Lung (tissue), 12 donors: ENCODE measurements around the gene TMEM14B. TPM values are rescaled to one million over a fixed set of nuclear protein-coding genes. Genes with fewer than 3 reads are reported as not detected.

Experiments used
- ATAC-seq: fragments of 200-7000 bp; cut with Tn5 transposase; one replicate; pipeline ENCODE4 v1.9.1; 2020; ENCODE audit warnings: moderate number of reproducible peaks; ENCODE audit not compliant: insufficient read depth, low FRiP score
- DNase-seq, 3 donors: peaks; one replicate each; pipeline ENCODE4 v3.0.0-alpha.2; 2013 to 2017
- H3K27ac ChIP-seq, 2 donors: one replicate each; pipeline ENCODE4 v1.5.1; 2013; ENCODE audit warnings: mild to moderate bottlenecking in 2 of 2, moderate library complexity in 2 of 2, control low read depth in 1 of 2, inconsistent platforms in 1 of 2, low read depth in 1 of 2, low read length in 1 of 2
- H3K27me3 ChIP-seq, 3 donors: one replicate each; pipeline ENCODE4 v1.5.1; 2013; ENCODE audit warnings: low read length in 2 of 3; ENCODE audit not compliant: control insufficient read depth in 3 of 3, insufficient read depth in 3 of 3
- H3K36me3 ChIP-seq, 4 donors: one replicate each; pipeline ENCODE4 v1.5.1; 2013; ENCODE audit warnings: low read length in 4 of 4, mild to moderate bottlenecking in 1 of 4, moderate library complexity in 1 of 4; ENCODE audit not compliant: control insufficient read depth in 4 of 4, insufficient read depth in 4 of 4
- H3K4me1 ChIP-seq, 5 donors: one replicate each; pipeline ENCODE4 v1.5.1; 2013; ENCODE audit warnings: low read length in 5 of 5, mild to moderate bottlenecking in 2 of 5, moderate library complexity in 1 of 5; ENCODE audit not compliant: control insufficient read depth in 5 of 5, insufficient read depth in 5 of 5
- H3K4me3 ChIP-seq: one replicate; pipeline ENCODE4 v1.5.1; 2013; ENCODE audit warnings: mild to moderate bottlenecking, control low read depth, moderate library complexity
- H3K9ac ChIP-seq, 2 donors: one replicate each; pipeline ENCODE4 v1.5.1; 2013; ENCODE audit warnings: low read length in 2 of 2, control low read depth in 1 of 2; ENCODE audit not compliant: insufficient read depth in 1 of 2
- H3K9me3 ChIP-seq, 4 donors: one replicate each; pipeline ENCODE4 v1.5.1; 2013; ENCODE audit warnings: low read length in 3 of 4, mild to moderate bottlenecking in 1 of 4, moderate library complexity in 1 of 4; ENCODE audit not compliant: control insufficient read depth in 4 of 4, insufficient read depth in 3 of 4
- CTCF ChIP-seq: IDR thresholded peaks from 2 replicates; pipeline ENCODE4 v1.5.1; 2012; ENCODE audit warnings: mild to moderate bottlenecking; ENCODE audit errors: control extremely low read depth, extremely low read depth
- WGBS, 2 donors: extraction: QIAGEN DNeasy Blood & Tissue Kit; methylation state at CpG; one replicate each; pipeline ENCODE4 v1.1.7; 2013; 5-methylcytosine and 5-hydroxymethylcytosine counted together
- polyA plus RNA-seq, 2 donors: library from polyadenylated mRNA; stranded (reverse); fragments of 200-250 nt; gene quantifications; one replicate each; pipeline ENCODE4 v1.2.1, GENCODE V29; 2013
- total RNA-seq, 2 donors: library from RNA; depleted of rRNA in 1 of 2; stranded (reverse); fragments of >200 nt in 1 of 2; gene quantifications; one replicate each; pipeline ENCODE4 v1.2.1, GENCODE V29; 2014 to 2021
- donor health status: control.
- donor health status: control.
- donor health status: Bipolar disorder and iron deficiency.
- donor health status: healthy.
- donor health status: DM: yes; HTN: yes; CAD: no.

TMEM14B gene
- total and polyA plus RNA-seq, 4 donors, result 45.6 to 112 (median 62.4) TPM

- Histone ChIP-seq H3K9ac (peak overlapping the region; percentile 29 to 37), H3K27me3 (no peaks in the 10 kb centered on the region), H3K4me3 (peak overlapping the region; percentile 43), H3K27ac (peak overlapping the region; percentile 91 to 92), H3K4me1 (peaks cover 4 to 25% (median 8%) of the 10 kb centered on the region in 5 donors), H3K9me3 (no peaks in the 10 kb centered on the region), H3K36me3 (peaks cover 0 to 12% (median 9%) of the 10 kb centered on the region in 4 donors)
- no peak for ATAC-seq
- DNase-seq, result no peak
- WGBS, 2 donors, result 78 to 86% methylated on average over 11 of the region's 11 CpGs
- no peak for TF ChIP-seq CTCF
Measured at GRCh38 chr6:10721850-10722569, 25.6 kb upstream of the TMEM14B start.

- peak overlapping the region; percentile 91 to 92 for H3K27ac ChIP-seq
- TF ChIP-seq CTCF, result no peak
- H3K36me3 ChIP-seq, result peaks cover 0 to 14% (median 10%) of the 10 kb centered on the region in 4 donors
- WGBS, 2 donors, result 0 to 1% methylated on average over 6 of the region's 6 CpGs
- peak overlapping the region; percentile 29 to 37 for H3K9ac ChIP-seq
- DNase-seq (no peak), ATAC-seq (no peak)
- H3K27me3 ChIP-seq, result no peaks in the 10 kb centered on the region
- no peaks in the 10 kb centered on the region for H3K9me3 ChIP-seq
- peak overlapping the region; percentile 43 for H3K4me3 ChIP-seq
- peaks cover 4 to 25% (median 8%) of the 10 kb centered on the region in 5 donors for H3K4me1 ChIP-seq
Measured at GRCh38 chr6:10722570-10722819, 25.1 kb upstream of the TMEM14B start.

DNA sequence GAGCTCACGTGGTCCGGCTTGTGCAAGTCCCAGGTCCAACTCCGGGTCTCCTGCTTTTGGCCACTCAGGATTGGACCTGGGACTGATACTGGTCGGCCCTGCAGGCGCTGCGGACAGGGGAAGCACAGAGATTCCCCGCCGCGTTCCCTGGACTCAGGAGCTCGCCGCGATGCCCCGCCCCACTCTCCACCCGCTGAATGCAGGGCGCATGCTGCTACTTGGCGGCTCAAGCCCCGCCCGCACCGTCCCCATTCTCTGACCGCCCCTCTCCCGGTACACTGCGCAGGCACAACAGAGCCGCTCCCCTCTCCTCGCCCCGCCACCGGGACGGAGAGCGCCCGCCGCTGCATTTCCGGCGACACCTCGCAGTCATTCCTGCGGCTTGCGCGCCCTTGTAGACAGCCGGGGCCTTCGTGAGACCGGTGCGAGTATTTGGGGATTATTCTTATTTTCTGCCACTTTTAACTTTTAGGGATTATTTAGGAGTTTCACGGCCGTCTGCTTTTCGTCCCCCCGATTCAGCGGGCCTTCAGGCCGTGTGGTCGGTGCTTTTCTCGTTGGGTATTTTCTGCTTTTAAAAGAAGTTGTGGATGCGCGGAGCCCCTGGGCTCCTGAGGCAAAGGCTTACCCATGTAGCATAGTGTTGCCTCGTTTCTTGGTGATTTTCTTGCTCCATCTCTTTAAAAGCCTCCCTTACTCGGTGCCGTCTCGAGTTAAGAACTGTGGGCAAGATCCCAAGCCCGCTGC, 24.6 kb upstream of the TMEM14B start, which contains the start of gene TMEM14C:
TMEM14C (plus strand) TSS at position 251 of the 747 bp plus-strand sequence. CDS start 1,544 bp downstream, outside the sequence.
- 0% methylated on average over 43 to 55 of the region's 55 CpGs for WGBS, 2 donors
- H3K9ac ChIP-seq, result peak within 1 kb of the TSS; percentile 37 to 91
- peaks cover 4 to 25% (median 8%) of the 10 kb centered on the region in 5 donors for H3K4me1 ChIP-seq
- peak; percentile 32 for TF ChIP-seq CTCF
- H3K27ac ChIP-seq, result peak within 1 kb of the TSS; percentile 91 to 92
- ATAC-seq (peak; percentile 99), DNase-seq (peak; percentile 98 to 99 (median 98))
- H3K27me3 ChIP-seq, result no peaks in the 10 kb centered on the region
- H3K4me3 ChIP-seq, result peak within 1 kb of the TSS; percentile 66
- H3K9me3 ChIP-seq, result no peaks in the 10 kb centered on the region
- peaks cover 0 to 17% (median 12%) of the 10 kb centered on the region in 4 donors for H3K36me3 ChIP-seq
